PC-3 (cell line): ENCODE measurements around the gene TDRD7. TPM values are rescaled to one million over a fixed set of nuclear protein-coding genes. Genes with fewer than 3 reads are reported as not detected.

Source experiments
- ATAC-seq: fragments of 200-7000 bp; cut with Tn5 transposase; 2 replicates; pipeline ENCODE4 v1.9.1; 2020; ENCODE audit warnings: mild to moderate bottlenecking, moderate library complexity
- BruUV-seq: library from RNA; stranded (reverse); fragments of 400-500 nt; replicated peaks from 2 replicates; lab custom pipeline; 2021; lab: Mats Ljungman, UMichigan
- CTCF ChIA-PET: fragments of 300-600 bp; sonication (Branson Sonifier 250); formaldehyde crosslinking; loops from one replicate; lab custom pipeline; 2022; ENCODE audit warnings: antibody characterized with exemption; lab: Charles Lee
- POLR2A ChIA-PET: fragments of 300-600 bp; sonication (Branson Sonifier 250); formaldehyde crosslinking; loops from one replicate; lab custom pipeline; 2022; ENCODE audit warnings: antibody characterized with exemption; ENCODE audit not compliant: unreplicated experiment; lab: Charles Lee
- DNase-seq: peaks from one replicate; pipeline ENCODE4 v3.0.0-alpha.2; 2015
- H2AFZ ChIP-seq: fragments of 300-600 bp; sonication (generic); 2 replicates; pipeline ENCODE4 v1.6.0; 2016; ENCODE audit warnings: antibody characterized with exemption, low read length
- H3F3A ChIP-seq: fragments of 300-600 bp; sonication (generic); one replicate; pipeline ENCODE4 v1.6.0; 2017; ENCODE audit warnings: antibody characterized with exemption, low read length, control low read depth, mild to moderate bottlenecking; ENCODE audit not compliant: unreplicated experiment
- H3K27ac ChIP-seq: fragments of 300-600 bp; sonication (generic); 2 replicates; pipeline ENCODE4 v1.5.1; 2016; ENCODE audit warnings: mild to moderate bottlenecking, low read length
- H3K27me3 ChIP-seq: fragments of 300-600 bp; sonication (generic); 2 replicates; pipeline ENCODE4 v1.6.1; 2016; ENCODE audit warnings: low read length, mixed read lengths
- H3K36me3 ChIP-seq: fragments of 300-600 bp; sonication (generic); 2 replicates; pipeline ENCODE4 v1.6.1; 2016; ENCODE audit warnings: low read depth, mixed run types, low read length, mixed read lengths
- H3K4me1 ChIP-seq: fragments of 300-600 bp; sonication (generic); 2 replicates; pipeline ENCODE4 v1.5.1; 2016; ENCODE audit warnings: low read length; ENCODE audit not compliant: insufficient read depth
- H3K4me2 ChIP-seq: fragments of 300-600 bp; sonication (generic); 2 replicates; pipeline ENCODE4 v1.6.0; 2016; ENCODE audit warnings: low read length
- H3K4me3 ChIP-seq: fragments of 300-600 bp; sonication (generic); 2 replicates; pipeline ENCODE4 v1.5.1; 2016; ENCODE audit warnings: mild to moderate bottlenecking, low read length, mixed read lengths
- H3K79me2 ChIP-seq: fragments of 300-600 bp; sonication (generic); 2 replicates; pipeline ENCODE4 v1.6.1; 2017; ENCODE audit warnings: low read length, mixed read lengths
- H3K9ac ChIP-seq: fragments of 300-600 bp; sonication (generic); 2 replicates; pipeline ENCODE4 v1.6.0; 2016; ENCODE audit warnings: mild to moderate bottlenecking, low read length
- H3K9me2 ChIP-seq: fragments of 300-600 bp; sonication (generic); replicated peaks from 2 replicates; pipeline ENCODE4 v1.6.1; 2016; ENCODE audit warnings: mixed run types, low read length, mixed read lengths
- H3K9me3 ChIP-seq: fragments of 300-600 bp; sonication (generic); 2 replicates; pipeline ENCODE4 v1.6.1; 2016; ENCODE audit warnings: low read length, mixed read lengths
- H4K20me1 ChIP-seq: fragments of 300-600 bp; sonication (generic); 2 replicates; pipeline ENCODE4 v1.6.1; 2016; ENCODE audit warnings: low read length, mixed read lengths
- CTCF ChIP-seq: fragments of 300-600 bp; sonication (generic); conservative IDR thresholded peaks from 2 replicates; pipeline ENCODE4 v1.5.1; 2017; ENCODE audit warnings: antibody characterized with exemption, low read depth, mild to moderate bottlenecking, low read length
- EZH2 ChIP-seq: fragments of 300-600 bp; sonication (generic); IDR thresholded peaks from one replicate; pipeline ENCODE4 v1.6.1; 2017; ENCODE audit warnings: antibody characterized with exemption, mild to moderate bottlenecking, low read length; ENCODE audit not compliant: unreplicated experiment
- EZH2phosphoT487 ChIP-seq: fragments of 300-600 bp; sonication (generic); IDR thresholded peaks from 2 replicates; pipeline ENCODE4 v1.6.1; 2018; ENCODE audit warnings: mild to moderate bottlenecking, antibody characterized with exemption, low read length, borderline replicate concordance
- intact Hi-C: fragments of 100-400 bp; cut with micrococcal nuclease; formaldehyde crosslinking; loops from 2 replicates; pipeline ENCODE4 v1.9.0; 2023
- total RNA-seq: library from RNA; depleted of rRNA; stranded (reverse); fragments of >200 nt; gene quantifications from 2 replicates; pipeline ENCODE4 v1.2.3, GENCODE V29; 2014

Gene TDRD7
- total RNA-seq, 1 experiment from 2014 or later: 4.2 TPM

GRCh38 chr9:97408562-97408961 is 3.3 kb upstream of the TDRD7 start:
- intact Hi-C loops: no loop called here
- TF ChIP-seq CTCF (no peak), EZH2phosphoT487 (no peak), EZH2 (no peak)
- ATAC-seq (no peak), DNase-seq (no peak)
- BruUV-seq: no TSS peak
- H3K4me1 ChIP-seq: no peaks in the 10 kb centered on the region; the same call in 1 of the 2 replicates
- CTCF ChIA-PET: no interaction called here
- no peaks in the 10 kb centered on the region for H3K9me2 ChIP-seq
- H3K9ac ChIP-seq: no peak overlapping the region
- no peaks in the 10 kb centered on the region for H3K27me3 ChIP-seq
- no peaks in the 10 kb centered on the region for H3K36me3 ChIP-seq
- no peak overlapping the region for H3K27ac ChIP-seq
- no peak overlapping the region for H3K4me3 ChIP-seq
- no peak overlapping the region for H3K4me2 ChIP-seq
- H3K79me2 ChIP-seq: no peaks in the 10 kb centered on the region
- H3F3A ChIP-seq: no peaks in the 10 kb centered on the region
- H4K20me1 ChIP-seq: no peaks in the 10 kb centered on the region
- 0 out of 2 replicates have a peak, but pooled peaks cover 4% of the 10 kb centered on the region for H3K9me3 ChIP-seq
- POLR2A ChIA-PET: no interaction called here
- H2AFZ ChIP-seq: no peak overlapping the region

- Histone ChIP-seq H3K9me3 (no peaks in the 10 kb centered on the region), H3K4me3 (peak overlapping the region; percentile 76), H2AFZ (peak overlapping the region; percentile 87), H3K36me3 (no peaks in the 10 kb centered on the region), H3K4me1 (no peaks in the 10 kb centered on the region; the same call in 1 of the 2 replicates), H3K4me2 (peak overlapping the region; percentile 85), H3K79me2 (no peaks in the 10 kb centered on the region), H3F3A (no peaks in the 10 kb centered on the region), H4K20me1 (no peaks in the 10 kb centered on the region), H3K9me2 (no peaks in the 10 kb centered on the region), H3K27ac (no peak overlapping the region), H3K27me3 (no peaks in the 10 kb centered on the region), H3K9ac (no peak overlapping the region)
- ATAC-seq (peak; percentile 4; the same call in 1 of the 2 replicates), DNase-seq (no peak)
- ChIA-PET CTCF (no interaction called here), POLR2A (no interaction called here)
- intact Hi-C loops: loop anchor here (5.0 kb wide), 2 partner anchors 186 to 206 kb away; no protein-coding TSS in a partner anchor
- TF ChIP-seq EZH2 (no peak), CTCF (no peak), EZH2phosphoT487 (no peak)
- no TSS peak for BruUV-seq
These were observed 482 bp upstream of the TDRD7 start for GRCh38 chr9:97411440-97411788.

- H3K27ac ChIP-seq: no peak overlapping the region
- no peaks in the 10 kb centered on the region for H3F3A ChIP-seq
- intact Hi-C loops: loop anchor here (5.0 kb wide), 2 partner anchors 184 to 204 kb away; no protein-coding TSS in a partner anchor
- no peaks in the 10 kb centered on the region for H3K9me2 ChIP-seq
- peak overlapping the region; percentile 85 for H2AFZ ChIP-seq
- H3K4me3 ChIP-seq: peak overlapping the region; percentile 76
- peak; percentile 29 for ATAC-seq
- POLR2A ChIA-PET: no interaction called here
- TSS peak; percentile 45 for BruUV-seq
- H3K4me1 ChIP-seq: no peaks in the 10 kb centered on the region; the same call in 1 of the 2 replicates
- CTCF ChIA-PET: interaction anchor here (0.6 to 0.8 kb wide), 3 partner anchors 14 to 261 kb away, joined by 3 read pairs; partner anchors contain the start of genes NCBP1 and TSTD2
- no peaks in the 10 kb centered on the region for H3K9me3 ChIP-seq
- TF ChIP-seq EZH2phosphoT487 (no peak), CTCF (no peak), EZH2 (no peak)
- no peaks in the 10 kb centered on the region for H3K27me3 ChIP-seq
- peak overlapping the region; percentile 88 for H3K4me2 ChIP-seq
- DNase-seq: peak; percentile 24
- H3K79me2 ChIP-seq: no peaks in the 10 kb centered on the region
- peak overlapping the region; percentile 80 for H3K9ac ChIP-seq
- no peaks in the 10 kb centered on the region for H4K20me1 ChIP-seq
- H3K36me3 ChIP-seq: no peaks in the 10 kb centered on the region
These were observed 910 bp downstream of the TDRD7 start for GRCh38 chr9:97412626-97413385.
